HEK293 (cell line): ENCODE results near the gene KIAA1958.

Experiments
- CTCF ChIA-PET: fragments of 350-600 bp; formaldehyde crosslinking; extraction: SDS; loops from one replicate; lab custom pipeline; 2021; ENCODE audit warnings: antibody characterized with exemption; lab: Yijun Ruan, JAX
- POLR2A ChIA-PET: fragments of 300-600 bp; formaldehyde crosslinking; extraction: SDS; loops from one replicate; lab custom pipeline; 2020; ENCODE audit warnings: antibody characterized with exemption, inconsistent platforms; lab: Yijun Ruan, JAX
- H3K27ac ChIP-seq: fragments of 200-500 bp; sonication (Bioruptor generic); 2 replicates; pipeline ENCODE4 v1.5.1; 2014; ENCODE audit warnings: low read depth, low read length, control low read depth, inconsistent platforms; ENCODE audit errors: extremely low read depth
- H3K36me3 ChIP-seq, 2 experiments: fragments of 200-500 bp in 1 of 2; sonication (Bioruptor generic) in 1 of 2; 1 replicate in 1 of 2; 2 replicates in 1 of 2; pipeline ENCODE4 v1.5.1; 2014 to 2017; ENCODE audit warnings: inconsistent platforms in 2 of 2, low read length in 2 of 2; ENCODE audit not compliant: control insufficient read depth in 2 of 2, insufficient read depth in 1 of 2
- H3K4me1 ChIP-seq: fragments of 200-500 bp; sonication (Bioruptor generic); 2 replicates; pipeline ENCODE4 v1.5.1; 2014; ENCODE audit warnings: mild to moderate bottlenecking, low read length, inconsistent platforms; ENCODE audit not compliant: control insufficient read depth, insufficient read depth
- H3K4me3 ChIP-seq: 2 replicates; pipeline ENCODE4 v1.5.1; 2011; ENCODE audit warnings: low read depth, mild to moderate bottlenecking, control low read depth, low read length, moderate library complexity
- H3K9me3 ChIP-seq: fragments of 200-500 bp; sonication (Bioruptor generic); 2 replicates; pipeline ENCODE4 v1.5.1; 2014; ENCODE audit warnings: low read depth, low read length, inconsistent platforms; ENCODE audit not compliant: control insufficient read depth, insufficient read depth
- BCL11A ChIP-seq: fragments of 450-650 bp; formaldehyde crosslinking; IDR thresholded peaks from 2 replicates; pipeline ENCODE4 v1.5.1; 2016; ENCODE audit warnings: low read depth, missing biosample characterization, missing genetic modification characterization
- ELK4 ChIP-seq: IDR thresholded peaks from 2 replicates; pipeline ENCODE4 v1.6.1; 2011; ENCODE audit warnings: mild to moderate bottlenecking, low read depth, low read length, borderline replicate concordance
- KLF17 ChIP-seq: fragments of 450-650 bp; formaldehyde crosslinking; IDR thresholded peaks from 2 replicates; pipeline ENCODE4 v1.5.1; 2016; ENCODE audit warnings: missing biosample characterization, missing genetic modification characterization
- KLF8 ChIP-seq: fragments of 450-650 bp; formaldehyde crosslinking; IDR thresholded peaks from 2 replicates; pipeline ENCODE4 v1.5.1; 2016; ENCODE audit warnings: missing biosample characterization, missing genetic modification characterization
- PATZ1 ChIP-seq: fragments of 450-650 bp; formaldehyde crosslinking; IDR thresholded peaks from 2 replicates; pipeline ENCODE4 v1.5.1; 2016; ENCODE audit warnings: missing biosample characterization, missing genetic modification characterization
- PBX3 ChIP-seq: sonication (generic); formaldehyde crosslinking; IDR thresholded peaks from 2 replicates; pipeline ENCODE4 v1.8.1; 2022; ENCODE audit warnings: mild to moderate bottlenecking, moderate library complexity, missing genetic modification reagents
- PRDM10 ChIP-seq: fragments of 450-650 bp; formaldehyde crosslinking; IDR thresholded peaks from 2 replicates; pipeline ENCODE4 v1.5.1; 2016; ENCODE audit warnings: missing biosample characterization, missing genetic modification characterization
- YY1 ChIP-seq: fragments of 450-650 bp; formaldehyde crosslinking; IDR thresholded peaks from 2 replicates; pipeline ENCODE4 v1.5.1; 2018; ENCODE audit warnings: missing biosample characterization, missing genetic modification characterization
- ZNF155 ChIP-seq: fragments of 450-650 bp; formaldehyde crosslinking; IDR thresholded peaks from 2 replicates; pipeline ENCODE4 v1.5.1; 2016; ENCODE audit warnings: missing biosample characterization, missing genetic modification characterization
- ZNF18 ChIP-seq: fragments of 450-650 bp; formaldehyde crosslinking; IDR thresholded peaks from 2 replicates; pipeline ENCODE4 v1.5.1; 2016; ENCODE audit warnings: missing biosample characterization, missing genetic modification characterization
- ZNF214 ChIP-seq: fragments of 450-650 bp; formaldehyde crosslinking; IDR thresholded peaks from 2 replicates; pipeline ENCODE4 v1.5.1; 2017; ENCODE audit warnings: missing biosample characterization, mild to moderate bottlenecking, missing genetic modification characterization, borderline replicate concordance
- ZNF223 ChIP-seq: fragments of 450-650 bp; formaldehyde crosslinking; IDR thresholded peaks from 2 replicates; pipeline ENCODE4 v1.5.1; 2016; ENCODE audit warnings: missing biosample characterization, missing genetic modification characterization
- ZNF24 ChIP-seq: fragments of 450-650 bp; formaldehyde crosslinking; IDR thresholded peaks from 2 replicates; pipeline ENCODE4 v1.5.1; 2016; ENCODE audit warnings: missing biosample characterization, missing genetic modification characterization
- ZNF311 ChIP-seq: fragments of 450-650 bp; formaldehyde crosslinking; IDR thresholded peaks from 2 replicates; pipeline ENCODE4 v1.5.1; 2017; ENCODE audit warnings: missing biosample characterization, missing genetic modification characterization, borderline replicate concordance
- ZNF335 ChIP-seq: fragments of 450-650 bp; formaldehyde crosslinking; conservative IDR thresholded peaks from 2 replicates; pipeline ENCODE4 v1.5.1; 2016; ENCODE audit warnings: missing biosample characterization, missing genetic modification characterization
- ZNF416 ChIP-seq: fragments of 450-650 bp; formaldehyde crosslinking; IDR thresholded peaks from 2 replicates; pipeline ENCODE4 v1.5.1; 2016; ENCODE audit warnings: missing biosample characterization, missing genetic modification characterization
- ZNF48 ChIP-seq: fragments of 450-650 bp; formaldehyde crosslinking; IDR thresholded peaks from 2 replicates; pipeline ENCODE4 v1.5.1; 2016; ENCODE audit warnings: missing biosample characterization, missing genetic modification characterization
- ZNF501 ChIP-seq: fragments of 450-650 bp; formaldehyde crosslinking; IDR thresholded peaks from 2 replicates; pipeline ENCODE4 v1.5.1; 2016; ENCODE audit warnings: missing biosample characterization, missing genetic modification characterization
- ZNF629 ChIP-seq: fragments of 450-650 bp; formaldehyde crosslinking; IDR thresholded peaks from 2 replicates; pipeline ENCODE4 v1.5.1; 2017; ENCODE audit warnings: missing biosample characterization, missing genetic modification characterization
- ZNF664 ChIP-seq: fragments of 450-650 bp; formaldehyde crosslinking; IDR thresholded peaks from 2 replicates; pipeline ENCODE4 v1.5.1; 2016; ENCODE audit warnings: missing biosample characterization, missing genetic modification characterization
- ZNF76 ChIP-seq: fragments of 450-650 bp; formaldehyde crosslinking; IDR thresholded peaks from 2 replicates; pipeline ENCODE4; 2016; ENCODE audit warnings: low read depth, missing biosample characterization, missing genetic modification characterization, borderline replicate concordance
- ZSCAN4 ChIP-seq: fragments of 450-650 bp; formaldehyde crosslinking; IDR thresholded peaks from 2 replicates; pipeline ENCODE4 v1.5.1; 2017; ENCODE audit warnings: missing biosample characterization, missing genetic modification characterization

KIAA1958 gene

GRCh38 chr9:112572416-112572815 is 85.8 kb downstream of the KIAA1958 start:
- Histone ChIP-seq H3K27ac (no peak overlapping the region), H3K4me1 (peaks cover 2% of the 10 kb centered on the region; the same call in 1 of the 2 replicates), H3K4me3 (no peak overlapping the region), H3K9me3 (no peaks in the 10 kb centered on the region), H3K36me3 (peaks cover 0 to 9% of the 10 kb centered on the region in 2 experiments; a peak in 1 of 3 replicates)
- TF ChIP-seq ZNF223 (no peak), ZNF24 (tag by site-specific recombination) (no peak), ZNF335 (tag by site-specific recombination) (no peak), ZNF501 (tag by site-specific recombination) (no peak), ZNF18 (no peak), BCL11A (no peak), ZNF629 (tag by site-specific recombination) (no peak), KLF17 (tag by site-specific recombination) (no peak), ELK4 (no peak), PRDM10 (no peak), ZNF48 (no peak)
- ChIA-PET POLR2A (no interaction called here), CTCF (no interaction called here)

- ChIA-PET CTCF (interaction anchor here (1.1 kb wide), 1 partner anchor 9 kb away, joined by 3 read pairs; no protein-coding TSS in a partner anchor), POLR2A (no interaction called here)
- peaks cover 0 to 9% of the 10 kb centered on the region in 2 experiments; a peak in 1 of 3 replicates for H3K36me3 ChIP-seq
- TF ChIP-seq ZNF214 (tag by site-specific recombination) = no peak
- TF ChIP-seq ZNF311 (tag by site-specific recombination) = no peak
- no peak for TF ChIP-seq PBX3 (CRISPR knock-in tag)
- TF ChIP-seq KLF8 = no peak
- TF ChIP-seq ZNF629 (tag by site-specific recombination) = no peak
- no peak for TF ChIP-seq ZNF664 (tag by site-specific recombination)
- no peak for TF ChIP-seq ZNF416 (tag by site-specific recombination)
- TF ChIP-seq ZSCAN4 (tag by site-specific recombination) = no peak
- TF ChIP-seq PATZ1 (tag by site-specific recombination) = no peak
- no peak for TF ChIP-seq ZNF76 (tag by site-specific recombination)
- no peak for TF ChIP-seq YY1 (tag by site-specific recombination)
- no peak for TF ChIP-seq ZNF155
Measured at GRCh38 chr9:112574008-112574407, 87.4 kb downstream of the KIAA1958 start.

More at GRCh38 chr9:112574008-112574407, 87.4 kb downstream of the KIAA1958 start:
- no peak overlapping the region for H3K4me3 ChIP-seq
- H3K4me1 ChIP-seq = peaks cover 3% of the 10 kb centered on the region; the same call in 1 of the 2 replicates
- H3K9me3 ChIP-seq = no peaks in the 10 kb centered on the region
- no peak overlapping the region for H3K27ac ChIP-seq
